ENCODE results near the gene FGF21. TPM values are rescaled to one million over a fixed set of nuclear protein-coding genes. Genes with fewer than 3 reads are reported as not detected.

FGF21 gene
- total and polyA plus RNA-seq, 10 of the 15 experiments (the other 5 are each of a cell fraction or from before 2014, with no cell fraction given), result not detected

GRCh38 chr19:48719263-48720171 is 35.8 kb upstream of the FGF21 start, which contains the start of gene MAMSTR:
Gene MAMSTR (minus strand): TSS chr19:48719725. CDS start chr19:48719031, 694 bp downstream.
- no peak for TF ChIP-seq ZZZ3 (IDR thresholded peaks at IDR 0.05; ENCODE audit: control insufficient read depth, insufficient read length, low read depth)
- TF ChIP-seq SUZ12 (IDR thresholded peaks at IDR 0.05; ENCODE audit: unreplicated experiment), result no peak
- no peak for TF ChIP-seq FOS (IDR thresholded peaks at IDR 0.05; ENCODE audit: borderline replicate concordance, extremely low read depth, insufficient read length)
- ChIA-PET SMC1A (ENCODE audit: uncharacterized antibody, unreplicated experiment) (no interaction called here), POLR2A (no interaction called here), RAD21 (ENCODE audit: unreplicated experiment) (no interaction called here), CTCF (interaction anchor here (1.4 to 2.7 kb wide), 2 partner anchors 45 to 74 kb away, joined by 4 to 11 read pairs; partner anchors contain the start of gene CA11)
- intact Hi-C loops (cut with micrococcal nuclease; ENCODE audit: unreplicated experiment) (no loop called here), in situ Hi-C loops (cut with MboI) (no loop called here)
- Histone ChIP-seq H3K27ac (ENCODE audit: control insufficient read depth, insufficient read depth) (no peak within 1 kb of the TSS), H3K36me3 (ENCODE audit: control insufficient read depth in 2 of 2, insufficient read depth in 2 of 2, low read length in 1 of 2) (no peaks in the 10 kb centered on the region), H3K4me3 (no peak within 1 kb of the TSS), H3K9me3 (replicated peaks; ENCODE audit: control insufficient read depth, insufficient read depth, low read length) (no peaks in the 10 kb centered on the region), H2AFZ (ENCODE audit: control insufficient read depth, low read depth, low read length) (peak within 1 kb of the TSS; percentile 98), H3K4me2 (ENCODE audit: control insufficient read depth, insufficient read depth) (peak within 1 kb of the TSS; percentile 86; the same call in 1 of the 2 replicates), H4K20me1 (ENCODE audit: control insufficient read depth, insufficient read depth) (no peaks in the 10 kb centered on the region), H3K9ac (ENCODE audit: control insufficient read depth, insufficient read depth, low read length) (no peak within 1 kb of the TSS), H3K79me2 (ENCODE audit: control insufficient read depth, insufficient read depth, low read length) (no peaks in the 10 kb centered on the region), H3K4me1 (ENCODE audit: control insufficient read depth, insufficient read depth, low read length) (peaks cover 14% of the 10 kb centered on the region), H3K27me3 (replicated peaks in 1 of 2; ENCODE audit: control insufficient read depth in 2 of 2, insufficient read depth in 2 of 2, low read length in 1 of 2) (no peaks in the 10 kb centered on the region)
- no peak for FAIRE-seq
- DNase-seq (ENCODE audit: low read depth, low spot score), result no peak
- no peak for ATAC-seq
- no TSS peak for BruUV-seq (replicated peaks)
- 69% methylated on average over 24 of the region's 33 CpGs for WGBS (ENCODE audit: insufficient coverage, insufficient replicate concordance, low lambda C conversion rate, missing lambda C conversion rate)

GRCh38 chr19:48720251-48720612 is 35.1 kb upstream of the FGF21 start:
- H4K20me1 ChIP-seq (ENCODE audit: control insufficient read depth, insufficient read depth), result no peaks in the 10 kb centered on the region
- no peak overlapping the region for H3K9ac ChIP-seq (ENCODE audit: control insufficient read depth, insufficient read depth, low read length)
- no peak for TF ChIP-seq CBX5 (IDR thresholded peaks at IDR 0.05; ENCODE audit: low read depth)
- peak; percentile 11 for TF ChIP-seq MEF2B (IDR thresholded peaks at IDR 0.05; ENCODE audit: partially characterized antibody, poor library complexity, severe bottlenecking)
- ATAC-seq, result peak; percentile 46
- H3K79me2 ChIP-seq (ENCODE audit: control insufficient read depth, insufficient read depth, low read length), result no peaks in the 10 kb centered on the region
- no TSS peak for BruUV-seq (replicated peaks)
- peaks cover 6% of the 10 kb centered on the region for H3K4me1 ChIP-seq (ENCODE audit: control insufficient read depth, insufficient read depth, low read length)
- FAIRE-seq, result no peak
- 18% methylated on average over 12 of the region's 12 CpGs for WGBS (ENCODE audit: insufficient coverage, insufficient replicate concordance, low lambda C conversion rate, missing lambda C conversion rate)
- H3K4me2 ChIP-seq (ENCODE audit: control insufficient read depth, insufficient read depth), result peak overlapping the region; percentile 86; the same call in 1 of the 2 replicates
- H3K36me3 ChIP-seq (ENCODE audit: control insufficient read depth in 2 of 2, insufficient read depth in 2 of 2, low read length in 1 of 2), result no peaks in the 10 kb centered on the region
- no peak for DNase-seq (ENCODE audit: low read depth, low spot score)
- no peak overlapping the region for H3K4me3 ChIP-seq
- H2AFZ ChIP-seq (ENCODE audit: control insufficient read depth, low read depth, low read length), result peak overlapping the region; percentile 98
- CTCF ChIA-PET, result interaction anchor here (1.4 to 2.7 kb wide), 2 partner anchors 46 to 74 kb away, joined by 4 to 11 read pairs; partner anchors contain the start of gene CA11
- no peak overlapping the region for H3K27ac ChIP-seq (ENCODE audit: control insufficient read depth, insufficient read depth)
- RAD21 ChIA-PET (ENCODE audit: unreplicated experiment), result interaction anchor here (1.0 kb wide), 1 partner anchor 75 kb away, joined by 10 read pairs; the partner anchor contains the start of gene CA11
- no peaks in the 10 kb centered on the region for H3K27me3 ChIP-seq (replicated peaks in 1 of 2; ENCODE audit: control insufficient read depth in 2 of 2, insufficient read depth in 2 of 2, low read length in 1 of 2)
- in situ Hi-C loops (cut with MboI), result no loop called here
- no peaks in the 10 kb centered on the region for H3K9me3 ChIP-seq (replicated peaks; ENCODE audit: control insufficient read depth, insufficient read depth, low read length)
- POLR2A ChIA-PET, result interaction anchor here (0.5 to 1.0 kb wide), 2 partner anchors 52 to 160 kb away, joined by 4 to 6 read pairs; no protein-coding TSS in a partner anchor
- intact Hi-C loops (cut with micrococcal nuclease; ENCODE audit: unreplicated experiment), result no loop called here
- SMC1A ChIA-PET (ENCODE audit: uncharacterized antibody, unreplicated experiment), result interaction anchor here (0.8 kb wide), 3 partner anchors 19 to 273 kb away, joined by 3 to 4 read pairs (median 3); partner anchors contain the start of gene RUVBL2

Data from GM12878 (cell line).